ENCODE data around the gene CPEB2.

CPEB2 gene

GRCh38 chr4:15011166-15011565 lies 8.9 kb downstream of the CPEB2 start:
- DNase-seq = no peak

GRCh38 chr4:15012017-15012788 lies 9.9 kb downstream of the CPEB2 start:
- DNase-seq = no peak

- no peak for DNase-seq
Measured at GRCh38 chr4:15013585-15013984, 11.3 kb downstream of the CPEB2 start.

GRCh38 chr4:15015170-15015569 lies 12.9 kb downstream of the CPEB2 start:
- no peak for DNase-seq

- DNase-seq = no peak
Measured at GRCh38 chr4:15018361-15018760, 16.1 kb downstream of the CPEB2 start.

GRCh38 chr4:15020502-15021286 lies 18.4 kb downstream of the CPEB2 start:
- no peak for DNase-seq

GRCh38 chr4:15021311-15021710 lies 19.0 kb downstream of the CPEB2 start:
- DNase-seq = no peak

GRCh38 chr4:15021946-15022345 lies 19.7 kb downstream of the CPEB2 start:
- DNase-seq = no peak

- DNase-seq = no peak
Measured at GRCh38 chr4:15024386-15024785, 22.1 kb downstream of the CPEB2 start.

- no peak for DNase-seq
Measured at GRCh38 chr4:15025693-15026092, 23.4 kb downstream of the CPEB2 start.

- DNase-seq = no peak
Measured at GRCh38 chr4:15027921-15028435, 25.7 kb downstream of the CPEB2 start.

- DNase-seq = no peak
Measured at GRCh38 chr4:15031197-15031596, 28.9 kb downstream of the CPEB2 start.

- DNase-seq = no peak
Measured at GRCh38 chr4:15031993-15032675, 29.9 kb downstream of the CPEB2 start.

- no peak for DNase-seq
Measured at GRCh38 chr4:15034071-15034764, 31.9 kb downstream of the CPEB2 start.

GRCh38 chr4:15035159-15035558 lies 32.9 kb downstream of the CPEB2 start:
- DNase-seq = no peak

- no peak for DNase-seq
Measured at GRCh38 chr4:15037923-15038541, 35.8 kb downstream of the CPEB2 start.

- DNase-seq = no peak
Measured at GRCh38 chr4:15040916-15041463, 38.7 kb downstream of the CPEB2 start.

- DNase-seq = no peak
Measured at GRCh38 chr4:15042529-15043167, 40.4 kb downstream of the CPEB2 start.

- no peak for DNase-seq
Measured at GRCh38 chr4:15043226-15043625, 40.9 kb downstream of the CPEB2 start.

GRCh38 chr4:15043922-15044321 lies 41.6 kb downstream of the CPEB2 start:
- no peak for DNase-seq

GRCh38 chr4:15054541-15054940 lies 52.3 kb downstream of the CPEB2 start:
- DNase-seq = no peak

- no peak for DNase-seq
Measured at GRCh38 chr4:15060213-15060612, 57.9 kb downstream of the CPEB2 start.
